H1 (cell line): Measurements from ENCODE around the gene RTL9. TPM values are rescaled to one million over a fixed set of nuclear protein-coding genes. Genes with fewer than 3 reads are reported as not detected.

Experiments used
- CTCF ChIA-PET: fragments of 300-600 bp; sonication (Branson Sonifier 250); formaldehyde crosslinking; loops from one replicate; lab custom pipeline; 2021; ENCODE audit not compliant: partially characterized antibody; lab: Charles Lee
- POLR2A ChIA-PET: fragments of 300-600 bp; sonication (Branson Sonifier 250); formaldehyde crosslinking; loops from one replicate; lab custom pipeline; 2021; ENCODE audit warnings: inconsistent platforms; ENCODE audit not compliant: partially characterized antibody; lab: Charles Lee
- DNase-seq, 2 experiments: peaks; one replicate each; pipeline versions ENCODE4 v3.0.0 to v3.0.0-alpha.2; 2010 to 2022; ENCODE audit warnings: low spot score in 2 of 2, low read depth in 1 of 2, mixed read lengths in 1 of 2
- FAIRE-seq: peaks from 2 replicates; lab custom pipeline; 2011; peaks lifted over from hg19 to GRCh38; lab: Jason Lieb, UNC
- H2AFZ ChIP-seq: 2 replicates; pipeline ENCODE4 v1.8.1; 2012; ENCODE audit warnings: low read length, inconsistent platforms
- H2AK5ac ChIP-seq: 2 replicates; pipeline ENCODE4 v1.6.1; 2013; ENCODE audit warnings: low read depth, low read length
- H2BK120ac ChIP-seq: replicated peaks from 2 replicates; pipeline ENCODE3; 2013; ENCODE audit warnings: low read depth, low read length, inconsistent platforms
- H2BK12ac ChIP-seq: 2 replicates; pipeline ENCODE4 v1.6.1; 2013; ENCODE audit warnings: low read depth, low read length
- H2BK15ac ChIP-seq: 2 replicates; pipeline ENCODE4 v1.6.1; 2013; ENCODE audit warnings: low read length
- H2BK20ac ChIP-seq: 2 replicates; pipeline ENCODE4 v1.6.1; 2013; ENCODE audit warnings: low read length
- H2BK5ac ChIP-seq: 2 replicates; pipeline ENCODE4 v1.6.1; 2013; ENCODE audit warnings: low read depth, low read length
- H3K14ac ChIP-seq: 2 replicates; pipeline ENCODE4 v1.6.1; 2013; ENCODE audit warnings: inconsistent platforms; ENCODE audit not compliant: insufficient read length
- H3K18ac ChIP-seq: 2 replicates; pipeline ENCODE4 v1.6.1; 2013; ENCODE audit warnings: low read length; ENCODE audit errors: extremely low read depth
- H3K23ac ChIP-seq: 2 replicates; pipeline ENCODE4 v1.6.1; 2013; ENCODE audit warnings: inconsistent platforms; ENCODE audit not compliant: insufficient read length
- H3K23me2 ChIP-seq: 2 replicates; pipeline ENCODE4 v1.6.1; 2013; ENCODE audit warnings: low read depth, low read length
- H3K27ac ChIP-seq: 2 replicates; pipeline ENCODE4 v1.6.1; 2011; ENCODE audit warnings: low read depth, low read length, inconsistent platforms
- H3K27me3 ChIP-seq, 4 experiments: replicated peaks in 1 of 4; 1 replicate in 1 of 4; 2 replicates in 3 of 4; pipeline versions ENCODE4 v1.6.1 to v1.8.1; 2011 to 2013; ENCODE audit warnings: low read length in 3 of 4, mild to moderate bottlenecking in 3 of 4, inconsistent platforms in 2 of 4, mixed read lengths in 2 of 4, moderate library complexity in 1 of 4; ENCODE audit not compliant: control insufficient read depth in 3 of 4, insufficient read depth in 3 of 4; ENCODE audit errors: extremely low read depth in 1 of 4
- H3K36me3 ChIP-seq, 4 experiments: 2 replicates each; pipeline versions ENCODE4 v1.6.1 to v1.8.1; 2011 to 2013; ENCODE audit warnings: mild to moderate bottlenecking in 4 of 4, low read length in 3 of 4, moderate library complexity in 2 of 4, control low read depth in 1 of 4, inconsistent platforms in 1 of 4; ENCODE audit not compliant: insufficient read depth in 4 of 4, control insufficient read depth in 2 of 4
- H3K4ac ChIP-seq: replicated peaks from 2 replicates; pipeline ENCODE3; 2013; ENCODE audit warnings: low read length, low read depth, mixed read lengths, inconsistent platforms; ENCODE audit not compliant: insufficient read length
- H3K4me1 ChIP-seq, 4 experiments: replicated peaks in 1 of 4; 1 replicate in 1 of 4; 2 replicates in 3 of 4; pipeline versions ENCODE4 v1.6.1 to v1.8.1; 2011 to 2013; ENCODE audit warnings: low read length in 3 of 4, inconsistent platforms in 2 of 4, mixed read lengths in 1 of 4; ENCODE audit not compliant: insufficient read depth in 4 of 4, control insufficient read depth in 3 of 4
- H3K4me2 ChIP-seq, 2 experiments: 2 replicates each; pipeline versions ENCODE4 v1.6.1 to v1.8.1; 2011 to 2013; ENCODE audit warnings: low read depth in 2 of 2, low read length in 2 of 2, control low read depth in 1 of 2, inconsistent platforms in 1 of 2, mild to moderate bottlenecking in 1 of 2; ENCODE audit not compliant: insufficient read depth in 1 of 2
- H3K4me3 ChIP-seq, 4 experiments: fragments of 200-600, 300-600 bp in 1 of 4; sonication (generic), shearing (Covaris generic), sonication (Bioruptor Twin) in 1 of 4; 2 replicates each; pipeline versions ENCODE4 v1.5.1 to v1.8.1; 2011 to 2016; ENCODE audit warnings: low read length in 4 of 4, low read depth in 3 of 4, control low read depth in 2 of 4, inconsistent platforms in 2 of 4, mild to moderate bottlenecking in 2 of 4, mixed read lengths in 1 of 4, moderate library complexity in 1 of 4; ENCODE audit not compliant: insufficient read depth in 2 of 4; ENCODE audit errors: extremely low read depth in 1 of 4
- H3K56ac ChIP-seq: replicated peaks from 2 replicates; pipeline ENCODE3; 2013; ENCODE audit warnings: low read depth, mild to moderate bottlenecking, mixed read lengths, low read length, inconsistent platforms; ENCODE audit not compliant: insufficient read length
- H3K79me1 ChIP-seq: 2 replicates; pipeline ENCODE4 v1.6.1; 2013; ENCODE audit warnings: low read depth, low read length, control low read depth
- H3K79me2 ChIP-seq, 2 experiments: 2 replicates each; pipeline versions ENCODE4 v1.6.1 to v1.8.1; 2012 to 2013; ENCODE audit warnings: low read length in 2 of 2, mild to moderate bottlenecking in 2 of 2, inconsistent platforms in 1 of 2; ENCODE audit not compliant: insufficient read depth in 2 of 2, control insufficient read depth in 1 of 2
- H3K9ac ChIP-seq, 4 experiments: replicated peaks in 1 of 4; 1 replicate in 1 of 4; 2 replicates in 3 of 4; pipeline versions ENCODE4 v1.6.1 to v1.8.1; 2011 to 2013; ENCODE audit warnings: low read depth in 3 of 4, low read length in 3 of 4, control low read depth in 2 of 4, mild to moderate bottlenecking in 2 of 4, moderate library complexity in 2 of 4, inconsistent platforms in 1 of 4; ENCODE audit errors: extremely low read depth in 1 of 4
- H3K9me3 ChIP-seq, 2 experiments: 2 replicates each; pipeline versions ENCODE4 v1.6.1 to v1.8.1; 2012 to 2013; ENCODE audit warnings: mild to moderate bottlenecking in 2 of 2, moderate library complexity in 2 of 2, control low read depth in 1 of 2, inconsistent platforms in 1 of 2, low read depth in 1 of 2, low read length in 1 of 2, mixed read lengths in 1 of 2; ENCODE audit not compliant: insufficient read depth in 2 of 2
- H4K20me1 ChIP-seq, 2 experiments: replicated peaks in 1 of 2; 2 replicates each; pipeline versions ENCODE3 to v1.8.1; 2011 to 2013; ENCODE audit warnings: inconsistent platforms in 2 of 2, low read length in 2 of 2, mild to moderate bottlenecking in 1 of 2; ENCODE audit not compliant: insufficient read depth in 2 of 2, control insufficient read depth in 1 of 2
- H4K5ac ChIP-seq: 2 replicates; pipeline ENCODE4 v1.6.1; 2013; ENCODE audit warnings: low read length, low read depth, mixed read lengths, inconsistent platforms; ENCODE audit not compliant: insufficient read length
- H4K8ac ChIP-seq: 2 replicates; pipeline ENCODE4 v1.8.0; 2013; ENCODE audit warnings: mild to moderate bottlenecking, moderate library complexity, low read length, inconsistent platforms; ENCODE audit not compliant: insufficient read depth; ENCODE audit errors: extremely low read depth
- H4K91ac ChIP-seq: replicated peaks from 2 replicates; pipeline ENCODE3; 2013; ENCODE audit warnings: low read length, mixed read lengths, inconsistent platforms; ENCODE audit not compliant: insufficient read length
- CHD1 ChIP-seq: IDR thresholded peaks from 2 replicates; pipeline ENCODE4 v1.6.1; 2012; ENCODE audit warnings: low read depth, low read length, improper control_type of control experiment
- CHD2 ChIP-seq: IDR thresholded peaks from 2 replicates; pipeline ENCODE4 v1.6.1; 2012; ENCODE audit warnings: low read length, improper control_type of control experiment
- EZH2 ChIP-seq: fragments of 200-600 bp; sonication (generic); IDR thresholded peaks from 2 replicates; pipeline ENCODE4 v1.7.1; 2012; ENCODE audit warnings: low read depth, mild to moderate bottlenecking, moderate library complexity, low read length, inconsistent platforms; ENCODE audit not compliant: severe bottlenecking
- FOSL1 ChIP-seq: IDR thresholded peaks from 2 replicates; pipeline ENCODE4 v1.6.1; 2011; ENCODE audit warnings: mild to moderate bottlenecking, low read depth, low read length, moderate library complexity; ENCODE audit not compliant: insufficient read depth
- HDAC2 ChIP-seq, 2 experiments: fragments of 300-600 bp in 1 of 2; sonication (generic) in 1 of 2; IDR thresholded peaks; 2 replicates each; pipeline ENCODE4 v1.6.1; 2011 to 2012; ENCODE audit warnings: low read depth in 2 of 2, low read length in 2 of 2, mild to moderate bottlenecking in 2 of 2, moderate library complexity in 2 of 2, borderline replicate concordance in 1 of 2, inconsistent platforms in 1 of 2
- JUN ChIP-seq: IDR thresholded peaks from 2 replicates; pipeline ENCODE4 v1.6.1; 2011; ENCODE audit warnings: low read depth, mild to moderate bottlenecking, improper control_type of control experiment, low read length
- SIRT6 ChIP-seq: IDR thresholded peaks from one replicate; pipeline ENCODE4 v1.7.1; 2012; ENCODE audit warnings: low read length, inconsistent platforms
- SRF ChIP-seq: IDR thresholded peaks from 2 replicates; pipeline ENCODE4 v1.6.1; 2011; ENCODE audit warnings: mild to moderate bottlenecking, low read depth, low read length, moderate library complexity
- TBP ChIP-seq: IDR thresholded peaks from 2 replicates; pipeline ENCODE4 v1.6.1; 2011; ENCODE audit warnings: low read depth, low read length, improper control_type of control experiment
- WGBS, 2 experiments: shearing (Covaris generic) in 1 of 2; methylation state at CpG; one replicate each; pipeline versions ENCODE4 v1.1.6 to v1.1.7; 2013 to 2015; ENCODE audit warnings: low lambda C conversion rate in 2 of 2, mixed read lengths in 2 of 2, inconsistent platforms in 1 of 2, low coverage in 1 of 2, missing lambda C conversion rate in 1 of 2; ENCODE audit not compliant: insufficient replicate concordance in 2 of 2, insufficient coverage in 1 of 2, insufficient read length in 1 of 2; ENCODE audit errors: extremely low coverage in 1 of 2, missing lambda C conversion rate in 1 of 2; 5-methylcytosine and 5-hydroxymethylcytosine counted together
- polyA plus RNA-seq, 7 experiments: library from polyadenylated mRNA; depleted of rRNA in 3 of 7; stranded (reverse) in 5 of 7; unstranded in 2 of 7; fragments of >200 nt in 5 of 7; fragments of 200-250 nt in 2 of 7; gene quantifications; 1 replicate in 5 of 7; 2 replicates in 1 of 7; 4 replicates in 1 of 7; pipeline versions ENCODE4 v1.2.1 to v1.2.3, GENCODE V29; 2011 to 2013; ENCODE audit warnings: missing spikeins in 2 of 7, mixed read lengths in 2 of 7
- total RNA-seq: library from RNA; stranded (reverse); fragmentation: NEBNext Ultra II Directional; extraction: Animal tissue kit (Norgen Biotek cat#: 25700); gene quantifications from 2 replicates; pipeline ENCODE4 v1.2.1, GENCODE V29; 2021
- TF ChIP-seq, protein P1 (sequence below), 3 experiments: IDR thresholded peaks; 1 replicate in 2 of 3; 2 replicates in 1 of 3; pipeline versions ENCODE4 v1.5.1 to v1.6.1; 2011; ENCODE audit warnings: low read length in 3 of 3, mild to moderate bottlenecking in 3 of 3, inconsistent platforms in 2 of 3, low read depth in 1 of 3, moderate library complexity in 1 of 3; ENCODE audit not compliant: insufficient read depth in 1 of 3; ENCODE audit errors: control extremely low read depth in 1 of 3

RTL9 gene
- total and polyA plus RNA-seq, 2 of the 8 experiments (the other 6 are each of a cell fraction or from before 2014, with no cell fraction given) = 0.09 to 0.20 TPM

DNA sequence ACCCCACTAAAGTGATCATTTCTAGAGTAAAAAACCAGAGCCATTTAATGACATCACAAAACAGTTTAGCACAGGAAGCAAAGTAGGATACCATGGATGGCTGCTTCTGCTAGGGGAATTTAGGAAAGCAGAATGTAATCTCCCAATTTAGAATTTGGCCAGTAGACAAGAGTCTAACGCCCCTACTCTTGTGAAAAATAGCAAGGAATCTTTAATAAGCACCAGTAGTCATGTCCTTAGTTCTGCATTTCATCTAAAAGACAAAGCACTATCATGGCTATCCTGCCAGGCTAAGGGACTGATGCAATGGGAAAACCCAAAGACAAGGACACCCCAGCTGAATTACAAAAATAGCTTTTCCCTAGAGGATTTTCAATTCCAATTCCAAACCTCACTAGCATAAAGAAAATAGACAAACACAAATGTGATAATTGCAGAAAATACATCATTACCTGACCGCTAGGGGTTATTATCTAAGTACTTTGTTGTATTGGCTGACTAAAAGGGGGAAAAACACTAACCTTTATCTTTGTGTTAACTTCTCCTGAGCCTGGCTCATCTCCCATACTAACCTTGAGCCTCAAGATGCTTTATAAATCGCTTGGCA is 38.2 kb upstream of the RTL9 start:
- Histone ChIP-seq H3K27ac (no peak overlapping the region), H4K91ac (no peak overlapping the region), H3K79me1 (no peaks in the 10 kb centered on the region), H4K5ac (no peak overlapping the region), H4K8ac (no peak overlapping the region), H3K56ac (no peak overlapping the region), H3K23ac (no peak overlapping the region), H2BK15ac (no peak overlapping the region), H3K36me3 (no peaks in the 10 kb centered on the region), H2AK5ac (no peak overlapping the region), H2BK120ac (no peak overlapping the region), H3K14ac (no peak overlapping the region), H3K4me2 (peak overlapping the region in 1 of 2 experiments; percentile 2; a peak in 1 of 4 replicates), H4K20me1 (no peaks in the 10 kb centered on the region), H3K4me3 (no peak overlapping the region), H3K4ac (no peak overlapping the region), H3K79me2 (peaks cover 0 to 17% of the 10 kb centered on the region in 2 experiments; a peak in 2 of 4 replicates), H3K9me3 (no peaks in the 10 kb centered on the region), H3K9ac (no peak overlapping the region), H2BK12ac (no peak overlapping the region), H3K4me1 (peaks cover 0 to 11% (median 2%) of the 10 kb centered on the region in 4 experiments; a peak in 4 of 7 replicates), H2AFZ (no peak overlapping the region), H3K18ac (no peak overlapping the region), H3K23me2 (0 out of 2 replicates have a peak, but pooled peaks cover 4% of the 10 kb centered on the region), H2BK5ac (no peak overlapping the region), H2BK20ac (no peak overlapping the region), H3K27me3 (no peaks in the 10 kb centered on the region)
- ChIA-PET POLR2A (no interaction called here), CTCF (interaction anchor here (1.0 kb wide), 1 partner anchor 9 kb away, joined by 3 read pairs; no protein-coding TSS in a partner anchor)
- WGBS, 2 experiments = 35% methylated on average over 3 of the region's 3 CpGs; no CpG with 5 or more reads in 1 of the 2 experiments
- FAIRE-seq (peak; percentile 62), DNase-seq (no peak)
- TF ChIP-seq CHD2 = no peak
- TF ChIP-seq CHD1 = no peak
- TF ChIP-seq EZH2 = no peak
- TF ChIP-seq, protein P1, sequence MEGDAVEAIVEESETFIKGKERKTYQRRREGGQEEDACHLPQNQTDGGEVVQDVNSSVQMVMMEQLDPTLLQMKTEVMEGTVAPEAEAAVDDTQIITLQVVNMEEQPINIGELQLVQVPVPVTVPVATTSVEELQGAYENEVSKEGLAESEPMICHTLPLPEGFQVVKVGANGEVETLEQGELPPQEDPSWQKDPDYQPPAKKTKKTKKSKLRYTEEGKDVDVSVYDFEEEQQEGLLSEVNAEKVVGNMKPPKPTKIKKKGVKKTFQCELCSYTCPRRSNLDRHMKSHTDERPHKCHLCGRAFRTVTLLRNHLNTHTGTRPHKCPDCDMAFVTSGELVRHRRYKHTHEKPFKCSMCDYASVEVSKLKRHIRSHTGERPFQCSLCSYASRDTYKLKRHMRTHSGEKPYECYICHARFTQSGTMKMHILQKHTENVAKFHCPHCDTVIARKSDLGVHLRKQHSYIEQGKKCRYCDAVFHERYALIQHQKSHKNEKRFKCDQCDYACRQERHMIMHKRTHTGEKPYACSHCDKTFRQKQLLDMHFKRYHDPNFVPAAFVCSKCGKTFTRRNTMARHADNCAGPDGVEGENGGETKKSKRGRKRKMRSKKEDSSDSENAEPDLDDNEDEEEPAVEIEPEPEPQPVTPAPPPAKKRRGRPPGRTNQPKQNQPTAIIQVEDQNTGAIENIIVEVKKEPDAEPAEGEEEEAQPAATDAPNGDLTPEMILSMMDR (IDR thresholded peaks at IDR 0.05; ENCODE audit: control extremely low read depth in 1 of 3, insufficient read depth in 1 of 3, low read depth in 1 of 3, low read length in 3 of 3) = no peak
- no peak for TF ChIP-seq JUN
- no peak for TF ChIP-seq SIRT6
- no peak for TF ChIP-seq TBP
- no peak for TF ChIP-seq SRF
- TF ChIP-seq FOSL1 = no peak
- no peak for TF ChIP-seq HDAC2 (IDR thresholded peaks at IDR 0.05; ENCODE audit: borderline replicate concordance in 1 of 2, low read depth in 2 of 2, low read length in 2 of 2)
